Activated CD8-positive, alpha-beta memory T cell treated with anti-CD3 and anti-CD28 coated beads for 36 hours (primary cell): ENCODE data around the gene MAP9. TPM values are rescaled to one million over a fixed set of nuclear protein-coding genes. Genes with fewer than 3 reads are reported as not detected.
"Not testable (repeated sequence)": the region's sequence is repeated elsewhere in the genome, so short reads cannot be mapped to it uniquely, and the experiment has no call there.

Source experiments
- CTCF ChIA-PET: fragments of 350-600 bp; sonication (Branson Sonifier 250); formaldehyde crosslinking; loops from one replicate; lab custom pipeline; 2021; ENCODE audit warnings: antibody characterized with exemption; lab: Charles Lee
- POLR2A ChIA-PET: fragments of 350-600 bp; sonication (Branson Sonifier 250); formaldehyde crosslinking; loops from one replicate; lab custom pipeline; 2021; ENCODE audit warnings: antibody characterized with exemption; lab: Charles Lee
- total RNA-seq, 2 experiments: library from RNA; stranded (reverse); gene quantifications; one replicate each; pipeline ENCODE4 v1.2.3, GENCODE V29; 2021

The MAP9 gene
- total RNA-seq, 2 experiments from 2014 or later, result 10.6 to 11.4 TPM

GRCh38 chr4:155367608-155368007 is 9.2 kb downstream of the MAP9 start:
- POLR2A ChIA-PET, result no interaction called here
- CTCF ChIA-PET, result no interaction called here

GRCh38 chr4:155353923-155354540 is 22.7 kb downstream of the MAP9 start:
- POLR2A ChIA-PET, result no interaction called here
- CTCF ChIA-PET, result no interaction called here

GRCh38 chr4:155342142-155342541 is 34.6 kb downstream of the MAP9 start:
- ChIA-PET CTCF (no interaction called here), POLR2A (no interaction called here)

GRCh38 chr4:155339999-155340398 is 36.8 kb downstream of the MAP9 start:
- ChIA-PET CTCF (no interaction called here), POLR2A (no interaction called here)

- CTCF ChIA-PET, result no interaction called here
- POLR2A ChIA-PET, result no interaction called here
Measured at GRCh38 chr4:155339588-155339987, 37.2 kb downstream of the MAP9 start.

GRCh38 chr4:155338196-155338595 is 38.6 kb downstream of the MAP9 start:
- POLR2A ChIA-PET, result no interaction called here
- CTCF ChIA-PET, result no interaction called here

GRCh38 chr4:155336242-155336641 is 40.5 kb downstream of the MAP9 start:
- POLR2A ChIA-PET, result no interaction called here
- CTCF ChIA-PET, result no interaction called here

GRCh38 chr4:155331478-155331877 is 45.3 kb downstream of the MAP9 start:
- ChIA-PET CTCF (no interaction called here), POLR2A (no interaction called here)

GRCh38 chr4:155322782-155323181 is 54.0 kb downstream of the MAP9 start:
- CTCF ChIA-PET, result no interaction called here
- POLR2A ChIA-PET, result no interaction called here

GRCh38 chr4:155321006-155321405 is 55.8 kb downstream of the MAP9 start:
- POLR2A ChIA-PET, result no interaction called here
- CTCF ChIA-PET, result no interaction called here

- POLR2A ChIA-PET, result no interaction called here
- CTCF ChIA-PET, result no interaction called here
Measured at GRCh38 chr4:155319516-155319915, 57.2 kb downstream of the MAP9 start.

GRCh38 chr4:155312027-155312426 is 64.7 kb downstream of the MAP9 start:
- POLR2A ChIA-PET, CTCF ChIA-PET: not testable (repeated sequence)

GRCh38 chr4:155307731-155308277 is 69.0 kb downstream of the MAP9 start:
- ChIA-PET POLR2A (no interaction called here), CTCF (no interaction called here)

- CTCF ChIA-PET, result no interaction called here
Measured at GRCh38 chr4:155305619-155306018, 71.1 kb downstream of the MAP9 start.

GRCh38 chr4:155304375-155304774 is 72.4 kb downstream of the MAP9 start:
- ChIA-PET CTCF (no interaction called here), POLR2A (no interaction called here)

More at GRCh38 chr4:155305619-155306018, 71.1 kb downstream of the MAP9 start:
- POLR2A ChIA-PET, result no interaction called here

- ChIA-PET POLR2A (no interaction called here), CTCF (no interaction called here)
Measured at GRCh38 chr4:155299103-155299502, 77.7 kb downstream of the MAP9 start.

Other genes with a start within 250 kb of the MAP9 start
- not detected for gene NPY2R, start 168.3 kb downstream of the MAP9 start, total RNA-seq